HL-60 (cell line): ENCODE results near the gene OGN.

Experiments
- DNase-seq, 2 experiments: peaks; one replicate each; pipeline ENCODE4 v3.0.0-alpha.2; 2010 to 2020; ENCODE audit warnings: low read depth in 1 of 2, low spot score in 1 of 2
- H3K27ac ChIP-seq: fragments of 250-450 bp; sonication (Bioruptor Pico); replicated peaks from 2 replicates; pipeline ENCODE4 v1.5.1; 2020; ENCODE audit warnings: mild to moderate bottlenecking, moderate library complexity
- H3K27me3 ChIP-seq: fragments of 250-450 bp; sonication (Bioruptor Pico); 2 replicates; pipeline ENCODE4 v1.5.1; 2021; ENCODE audit warnings: mild to moderate bottlenecking, moderate library complexity; ENCODE audit not compliant: insufficient read depth, poor library complexity, severe bottlenecking
- H3K4me3 ChIP-seq: replicated peaks from 2 replicates; pipeline ENCODE4 v1.5.1; 2011; ENCODE audit warnings: mild to moderate bottlenecking, control low read depth, low read length; ENCODE audit not compliant: insufficient read depth
- CTCF ChIP-seq: IDR thresholded peaks from one replicate; pipeline ENCODE4 v1.5.1; 2011; ENCODE audit warnings: low read length, control low read depth, inconsistent platforms; ENCODE audit not compliant: insufficient read depth
- GABPA ChIP-seq: IDR thresholded peaks from 2 replicates; pipeline ENCODE4 v1.6.1; 2012; ENCODE audit warnings: low read depth
- POLR2AphosphoS5 ChIP-seq: IDR thresholded peaks from 2 replicates; pipeline ENCODE4 v1.6.1; 2012; ENCODE audit warnings: low read depth
- REST ChIP-seq: IDR thresholded peaks from 2 replicates; pipeline ENCODE4 v1.6.1; 2012; ENCODE audit warnings: low read depth; ENCODE audit not compliant: insufficient replicate concordance
- SPI1 ChIP-seq: IDR thresholded peaks from 2 replicates; pipeline ENCODE4 v1.6.1; 2012; ENCODE audit warnings: low read depth, mild to moderate bottlenecking, borderline replicate concordance

Gene OGN

GRCh38 chr9:92440751-92441046 lies 36.3 kb upstream of the OGN start:
- H3K27me3 ChIP-seq: no peaks in the 10 kb centered on the region
- no peak overlapping the region for H3K4me3 ChIP-seq
- DNase-seq: no peak
- H3K27ac ChIP-seq: no peak overlapping the region
- no peak for TF ChIP-seq CTCF
- no peak for TF ChIP-seq POLR2AphosphoS5
- no peak for TF ChIP-seq SPI1
- TF ChIP-seq REST: no peak
- TF ChIP-seq GABPA: no peak

GRCh38 chr9:92439921-92440750 lies 35.8 kb upstream of the OGN start:
- no peak for TF ChIP-seq CTCF
- TF ChIP-seq REST: no peak
- TF ChIP-seq GABPA: no peak
- TF ChIP-seq POLR2AphosphoS5: no peak
- no peak for TF ChIP-seq SPI1
- H3K27me3 ChIP-seq: no peaks in the 10 kb centered on the region
- H3K4me3 ChIP-seq: no peak overlapping the region
- no peak for DNase-seq
- no peak overlapping the region for H3K27ac ChIP-seq

GRCh38 chr9:92438900-92439526 lies 34.6 kb upstream of the OGN start:
- Histone ChIP-seq H3K27ac (no peak overlapping the region), H3K27me3 (no peaks in the 10 kb centered on the region), H3K4me3 (no peak overlapping the region)
- no peak for TF ChIP-seq POLR2AphosphoS5
- peak; percentile 17; the same call in 1 of the 2 replicates for TF ChIP-seq SPI1
- DNase-seq: no peak

GRCh38 chr9:92435263-92435662 lies 30.9 kb upstream of the OGN start:
- H3K27ac ChIP-seq: no peak overlapping the region
- DNase-seq: no peak
- H3K27me3 ChIP-seq: no peaks in the 10 kb centered on the region
- TF ChIP-seq SPI1: no peak
- no peak for TF ChIP-seq GABPA
- no peak for TF ChIP-seq REST
- TF ChIP-seq POLR2AphosphoS5: no peak
- TF ChIP-seq CTCF: no peak
- H3K4me3 ChIP-seq: no peak overlapping the region
